22Rv1 (cell line): ENCODE results near the gene EMC6.

Experiments
- ZFX ChIP-seq: fragments of 450-650 bp; IDR thresholded peaks from 2 replicates; pipeline ENCODE4 v1.6.1; 2017; ENCODE audit warnings: antibody characterized with exemption, borderline replicate concordance
- TF ChIP-seq, protein P1 (sequence below): fragments of 450-650 bp; IDR thresholded peaks from 2 replicates; pipeline ENCODE4 v1.5.1; 2017; ENCODE audit warnings: mild to moderate bottlenecking

DNA sequence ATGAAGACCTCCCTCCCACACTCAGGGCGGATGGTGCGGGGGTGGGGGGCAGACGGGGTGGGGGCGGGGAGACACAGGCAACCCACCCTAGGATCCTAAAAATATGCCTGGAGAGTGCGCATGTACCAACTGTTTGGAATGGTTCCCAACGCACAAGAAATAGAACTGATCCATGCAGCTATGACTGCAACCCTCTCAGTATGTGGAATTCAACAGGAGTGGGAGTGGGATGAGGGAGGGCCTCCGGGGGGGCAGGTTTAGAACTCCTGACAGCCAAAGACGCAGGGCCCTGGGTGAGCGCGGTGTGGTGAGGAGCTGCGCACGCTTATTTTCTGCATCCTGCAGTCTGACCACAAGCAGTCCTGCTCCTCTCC lies 28.5 kb downstream of the EMC6 start:
- TF ChIP-seq, protein P1, sequence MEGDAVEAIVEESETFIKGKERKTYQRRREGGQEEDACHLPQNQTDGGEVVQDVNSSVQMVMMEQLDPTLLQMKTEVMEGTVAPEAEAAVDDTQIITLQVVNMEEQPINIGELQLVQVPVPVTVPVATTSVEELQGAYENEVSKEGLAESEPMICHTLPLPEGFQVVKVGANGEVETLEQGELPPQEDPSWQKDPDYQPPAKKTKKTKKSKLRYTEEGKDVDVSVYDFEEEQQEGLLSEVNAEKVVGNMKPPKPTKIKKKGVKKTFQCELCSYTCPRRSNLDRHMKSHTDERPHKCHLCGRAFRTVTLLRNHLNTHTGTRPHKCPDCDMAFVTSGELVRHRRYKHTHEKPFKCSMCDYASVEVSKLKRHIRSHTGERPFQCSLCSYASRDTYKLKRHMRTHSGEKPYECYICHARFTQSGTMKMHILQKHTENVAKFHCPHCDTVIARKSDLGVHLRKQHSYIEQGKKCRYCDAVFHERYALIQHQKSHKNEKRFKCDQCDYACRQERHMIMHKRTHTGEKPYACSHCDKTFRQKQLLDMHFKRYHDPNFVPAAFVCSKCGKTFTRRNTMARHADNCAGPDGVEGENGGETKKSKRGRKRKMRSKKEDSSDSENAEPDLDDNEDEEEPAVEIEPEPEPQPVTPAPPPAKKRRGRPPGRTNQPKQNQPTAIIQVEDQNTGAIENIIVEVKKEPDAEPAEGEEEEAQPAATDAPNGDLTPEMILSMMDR, result no peak
- TF ChIP-seq ZFX, result no peak
